HG02759 (cell line): ENCODE results near the gene MESD.

Source experiments
- ATAC-seq: cut with Tn5 transposase; IDR thresholded peaks from one replicate; pipeline ENCODE4 v1.9.1; 2021; ENCODE audit warnings: mild to moderate bottlenecking, moderate library complexity; ENCODE audit not compliant: unreplicated experiment

The MESD gene

GRCh38 chr15:80940331-80940730 lies 49.3 kb downstream of the MESD start:
- ATAC-seq = no peak

GRCh38 chr15:80939216-80939615 lies 50.4 kb downstream of the MESD start:
- ATAC-seq = no peak

- ATAC-seq = no peak
Observed at GRCh38 chr15:80937718-80938117, 51.9 kb downstream of the MESD start.

- ATAC-seq = no peak
Observed at GRCh38 chr15:80936288-80937078, 53.1 kb downstream of the MESD start.

- ATAC-seq = no peak
Observed at GRCh38 chr15:80934761-80935221, 54.8 kb downstream of the MESD start.

- ATAC-seq = no peak
Observed at GRCh38 chr15:80932989-80933388, 56.6 kb downstream of the MESD start.

GRCh38 chr15:80932513-80932815 lies 57.2 kb downstream of the MESD start:
- no peak for ATAC-seq

- ATAC-seq = no peak
Observed at GRCh38 chr15:80931721-80932512, 57.7 kb downstream of the MESD start.

- no peak for ATAC-seq
Observed at GRCh38 chr15:80931191-80931590, 58.4 kb downstream of the MESD start.

GRCh38 chr15:80929689-80930088 lies 59.9 kb downstream of the MESD start:
- no peak for ATAC-seq

- ATAC-seq = no peak
Observed at GRCh38 chr15:80929225-80929624, 60.4 kb downstream of the MESD start.

- ATAC-seq = no peak
Observed at GRCh38 chr15:80926126-80926525, 63.5 kb downstream of the MESD start.

GRCh38 chr15:80925597-80926059 lies 64.0 kb downstream of the MESD start:
- no peak for ATAC-seq

GRCh38 chr15:80924278-80924677 lies 65.3 kb downstream of the MESD start:
- ATAC-seq = no peak

GRCh38 chr15:80923668-80924067 lies 66.0 kb downstream of the MESD start:
- no peak for ATAC-seq

- no peak for ATAC-seq
Observed at GRCh38 chr15:80921736-80922410, 67.7 kb downstream of the MESD start.

GRCh38 chr15:80920271-80920699 lies 69.3 kb downstream of the MESD start:
- no peak for ATAC-seq

GRCh38 chr15:80918196-80918783 lies 71.3 kb downstream of the MESD start:
- no peak for ATAC-seq

GRCh38 chr15:80916056-80916455 lies 73.6 kb downstream of the MESD start:
- ATAC-seq = no peak

GRCh38 chr15:80915472-80915871 lies 74.1 kb downstream of the MESD start:
- ATAC-seq = no peak

- ATAC-seq = no peak
Observed at GRCh38 chr15:80913541-80913940, 76.1 kb downstream of the MESD start.
